Measurements from ENCODE around the gene GPI. TPM values are rescaled to one million over a fixed set of nuclear protein-coding genes. Genes with fewer than 3 reads are reported as not detected.

The GPI gene
- total and polyA plus RNA-seq, 2 of the 8 experiments (the other 6 are each of a cell fraction or from before 2014, with no cell fraction given): 171 to 360 TPM

DNA sequence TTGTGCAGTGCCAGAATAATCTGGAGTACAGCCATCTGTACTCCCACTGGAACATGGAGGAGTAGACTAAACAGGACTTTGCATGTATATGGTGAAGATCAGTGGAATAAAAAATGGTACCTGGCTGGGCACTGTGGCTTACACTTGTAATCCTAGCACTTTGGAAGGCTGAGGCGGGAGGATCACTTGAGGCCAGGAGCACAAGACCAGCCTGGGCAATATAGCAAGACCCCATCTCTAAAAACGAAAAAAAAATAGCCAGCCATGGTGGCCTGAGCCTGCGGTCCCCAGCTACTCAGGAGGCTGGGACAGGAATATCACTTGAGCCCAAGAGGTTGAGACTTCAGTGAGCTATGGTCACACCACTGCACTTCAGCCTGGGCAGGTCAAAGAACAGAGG lies 83.2 kb downstream of the GPI start (continued):
- TF ChIP-seq, protein P1, sequence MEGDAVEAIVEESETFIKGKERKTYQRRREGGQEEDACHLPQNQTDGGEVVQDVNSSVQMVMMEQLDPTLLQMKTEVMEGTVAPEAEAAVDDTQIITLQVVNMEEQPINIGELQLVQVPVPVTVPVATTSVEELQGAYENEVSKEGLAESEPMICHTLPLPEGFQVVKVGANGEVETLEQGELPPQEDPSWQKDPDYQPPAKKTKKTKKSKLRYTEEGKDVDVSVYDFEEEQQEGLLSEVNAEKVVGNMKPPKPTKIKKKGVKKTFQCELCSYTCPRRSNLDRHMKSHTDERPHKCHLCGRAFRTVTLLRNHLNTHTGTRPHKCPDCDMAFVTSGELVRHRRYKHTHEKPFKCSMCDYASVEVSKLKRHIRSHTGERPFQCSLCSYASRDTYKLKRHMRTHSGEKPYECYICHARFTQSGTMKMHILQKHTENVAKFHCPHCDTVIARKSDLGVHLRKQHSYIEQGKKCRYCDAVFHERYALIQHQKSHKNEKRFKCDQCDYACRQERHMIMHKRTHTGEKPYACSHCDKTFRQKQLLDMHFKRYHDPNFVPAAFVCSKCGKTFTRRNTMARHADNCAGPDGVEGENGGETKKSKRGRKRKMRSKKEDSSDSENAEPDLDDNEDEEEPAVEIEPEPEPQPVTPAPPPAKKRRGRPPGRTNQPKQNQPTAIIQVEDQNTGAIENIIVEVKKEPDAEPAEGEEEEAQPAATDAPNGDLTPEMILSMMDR (IDR thresholded peaks at IDR 0.05; ENCODE audit: control extremely low read depth in 1 of 3, insufficient read depth in 1 of 3, low read depth in 1 of 3, low read length in 3 of 3): no peak
- no peak for TF ChIP-seq BACH1 (IDR thresholded peaks at IDR 0.05; ENCODE audit: low read length)
- TF ChIP-seq, protein P2, sequence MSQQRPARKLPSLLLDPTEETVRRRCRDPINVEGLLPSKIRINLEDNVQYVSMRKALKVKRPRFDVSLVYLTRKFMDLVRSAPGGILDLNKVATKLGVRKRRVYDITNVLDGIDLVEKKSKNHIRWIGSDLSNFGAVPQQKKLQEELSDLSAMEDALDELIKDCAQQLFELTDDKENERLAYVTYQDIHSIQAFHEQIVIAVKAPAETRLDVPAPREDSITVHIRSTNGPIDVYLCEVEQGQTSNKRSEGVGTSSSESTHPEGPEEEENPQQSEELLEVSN (IDR thresholded peaks at IDR 0.05): no peak
- no peak for TF ChIP-seq HDAC2 (IDR thresholded peaks at IDR 0.05; ENCODE audit: borderline replicate concordance in 1 of 2, low read depth in 2 of 2, low read length in 2 of 2)
- TF ChIP-seq, protein P3, sequence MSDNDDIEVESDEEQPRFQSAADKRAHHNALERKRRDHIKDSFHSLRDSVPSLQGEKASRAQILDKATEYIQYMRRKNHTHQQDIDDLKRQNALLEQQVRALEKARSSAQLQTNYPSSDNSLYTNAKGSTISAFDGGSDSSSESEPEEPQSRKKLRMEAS (IDR thresholded peaks at IDR 0.05): no peak
- no peak for TF ChIP-seq KDM5A (IDR thresholded peaks at IDR 0.05; ENCODE audit: low read length)
- no peak for TF ChIP-seq JUN (IDR thresholded peaks at IDR 0.05; ENCODE audit: low read depth, low read length)

Other genes with a start within 250 kb of the GPI start
- gene LSM14A, start 192.7 kb upstream of the GPI start, total RNA-seq (2021; fragmentation: NEBNext Ultra II Directional; extraction: Animal tissue kit (Norgen Biotek cat#: 25700)): 190 and 195 TPM in 2 replicates
- gene LSM14A, start 192.7 kb upstream of the GPI start, polyA plus RNA-seq (2011; rRNA removed): 117 and 149 TPM in 2 replicates
- gene GARRE1, start 110.6 kb upstream of the GPI start, total RNA-seq (2021; fragmentation: NEBNext Ultra II Directional; extraction: Animal tissue kit (Norgen Biotek cat#: 25700)): 19.4 and 23.1 TPM in 2 replicates
- gene GARRE1, start 110.6 kb upstream of the GPI start, polyA plus RNA-seq (2011; rRNA removed): 16.4 and 23.6 TPM in 2 replicates
- gene PDCD2L, start 39.2 kb downstream of the GPI start, total RNA-seq (2021; fragmentation: NEBNext Ultra II Directional; extraction: Animal tissue kit (Norgen Biotek cat#: 25700)): 50.8 and 51.5 TPM in 2 replicates
- 78.1 and 80.2 TPM in 2 replicates for gene PDCD2L, start 39.2 kb downstream of the GPI start, polyA plus RNA-seq (2011; rRNA removed)
- gene UBA2, start 63.2 kb downstream of the GPI start, total RNA-seq (2021; fragmentation: NEBNext Ultra II Directional; extraction: Animal tissue kit (Norgen Biotek cat#: 25700)): 181 and 182 TPM in 2 replicates
- gene UBA2, start 63.2 kb downstream of the GPI start, polyA plus RNA-seq (2011; rRNA removed): 100.0 and 111 TPM in 2 replicates
- gene WTIP, start 116.6 kb downstream of the GPI start, total RNA-seq (2021; fragmentation: NEBNext Ultra II Directional; extraction: Animal tissue kit (Norgen Biotek cat#: 25700)): 15.4 and 20.3 TPM in 2 replicates
- gene WTIP, start 116.6 kb downstream of the GPI start, polyA plus RNA-seq (2011; rRNA removed): 8.7 and 10.8 TPM in 2 replicates